GM23338 (cell line): ENCODE results near the gene CNNM4. TPM values are rescaled to one million over a fixed set of nuclear protein-coding genes. Genes with fewer than 3 reads are reported as not detected.

Experiments used
- ATAC-seq: fragments of 200-7000 bp; cut with Tn5 transposase; 3 replicates; pipeline ENCODE4 v1.9.1; 2020
- DNase-seq: peaks from one replicate; pipeline ENCODE4 v3.0.0-alpha.2; 2015; ENCODE audit warnings: low spot score
- H2AFZ ChIP-seq: fragments of 200-600 bp; sonication (generic); 2 replicates; pipeline ENCODE4 v1.8.0; 2016; ENCODE audit warnings: antibody characterized with exemption, mild to moderate bottlenecking, moderate library complexity
- H3F3A ChIP-seq: fragments of 200-600 bp; sonication (generic); replicated peaks from 2 replicates; pipeline ENCODE4 v1.8.0; 2017; ENCODE audit warnings: antibody characterized with exemption, mixed run types, low read depth
- H3K27ac ChIP-seq: fragments of 200-600 bp; sonication (generic); 2 replicates; pipeline ENCODE4 v1.6.1; 2016; ENCODE audit warnings: low read depth
- H3K27me3 ChIP-seq: fragments of 200-600 bp; sonication (generic); 2 replicates; pipeline ENCODE4 v1.8.0; 2016; ENCODE audit warnings: mild to moderate bottlenecking, mixed run types, moderate library complexity; ENCODE audit not compliant: insufficient read depth
- H3K36me3 ChIP-seq: fragments of 200-600 bp; sonication (generic); 2 replicates; pipeline ENCODE4 v1.8.0; 2016; ENCODE audit warnings: mild to moderate bottlenecking; ENCODE audit not compliant: insufficient read depth
- H3K4me1 ChIP-seq: fragments of 200-600 bp; sonication (generic); 2 replicates; pipeline ENCODE4 v1.8.0; 2016; ENCODE audit warnings: mild to moderate bottlenecking, moderate library complexity; ENCODE audit not compliant: insufficient read depth
- H3K4me2 ChIP-seq: fragments of 200-600 bp; sonication (generic); 2 replicates; pipeline ENCODE4 v1.7.1; 2017; ENCODE audit warnings: mixed run types
- H3K4me3 ChIP-seq: fragments of 200-600 bp; sonication (generic); 2 replicates; pipeline ENCODE4 v1.6.1; 2016; ENCODE audit warnings: mixed run types
- H3K79me2 ChIP-seq: fragments of 200-600 bp; sonication (generic); replicated peaks from 2 replicates; pipeline ENCODE4 v1.8.0; 2017; ENCODE audit warnings: mild to moderate bottlenecking; ENCODE audit not compliant: insufficient read depth
- H3K9me2 ChIP-seq: fragments of 200-600 bp; sonication (generic); 2 replicates; pipeline ENCODE4 v1.8.0; 2017; ENCODE audit not compliant: insufficient read depth
- H4K20me1 ChIP-seq: fragments of 200-600 bp; sonication (generic); replicated peaks from 2 replicates; pipeline ENCODE4 v1.8.0; 2017; ENCODE audit warnings: mild to moderate bottlenecking; ENCODE audit not compliant: insufficient read depth
- H3K27ac Mint-ChIP-seq: 2 replicates; pipeline ENCODE4 v1.8.0; 2020; ENCODE audit warnings: inconsistent platforms, mild to moderate bottlenecking, moderate library complexity, mixed read lengths
- H3K27me3 Mint-ChIP-seq: 3 replicates; pipeline ENCODE4 v1.8.0; 2022; ENCODE audit warnings: low read depth, mild to moderate bottlenecking, moderate library complexity, mixed read lengths, inconsistent platforms; ENCODE audit not compliant: insufficient read depth, poor library complexity
- H3K36me3 Mint-ChIP-seq: 3 replicates; pipeline ENCODE4 v1.8.0; 2021; ENCODE audit warnings: low read depth, mild to moderate bottlenecking, inconsistent platforms, moderate library complexity, mixed read lengths
- H3K4me1 Mint-ChIP-seq: 3 replicates; pipeline ENCODE4 v1.8.0; 2020; ENCODE audit warnings: mild to moderate bottlenecking, inconsistent platforms, mixed read lengths
- H3K4me3 Mint-ChIP-seq: 3 replicates; pipeline ENCODE4 v1.8.0; 2021; ENCODE audit warnings: moderate library complexity, mild to moderate bottlenecking, inconsistent platforms, mixed read lengths
- H3K9me3 Mint-ChIP-seq: 3 replicates; pipeline ENCODE4 v1.8.0; 2020; ENCODE audit warnings: moderate library complexity, mild to moderate bottlenecking, inconsistent platforms, mixed read lengths
- CREB1 ChIP-seq: fragments of 250-450 bp; sonication (Bioruptor Pico); IDR thresholded peaks from 2 replicates; pipeline ENCODE4 v1.5.0; 2020; ENCODE audit warnings: low read depth, mild to moderate bottlenecking, moderate library complexity
- EZH2 ChIP-seq: fragments of 200-600 bp; sonication (generic); IDR thresholded peaks from one replicate; pipeline ENCODE4 v1.8.0; 2017; ENCODE audit warnings: antibody characterized with exemption, mild to moderate bottlenecking, low read depth; ENCODE audit not compliant: unreplicated experiment
- EZH2phosphoT487 ChIP-seq: fragments of 200-600 bp; sonication (generic); IDR thresholded peaks from one replicate; pipeline ENCODE4 v1.8.1; 2018; ENCODE audit warnings: antibody characterized with exemption; ENCODE audit not compliant: unreplicated experiment
- JUNB ChIP-seq: IDR thresholded peaks from one replicate; pipeline ENCODE4 v1.6.1; 2016; ENCODE audit warnings: antibody characterized with exemption; ENCODE audit not compliant: unreplicated experiment
- NANOG ChIP-seq: IDR thresholded peaks from 2 replicates; pipeline ENCODE4 v1.6.1; 2016; ENCODE audit warnings: antibody characterized with exemption, borderline replicate concordance
- POLR2AphosphoS5 ChIP-seq: IDR thresholded peaks from 2 replicates; pipeline ENCODE4 v1.6.1; 2016; ENCODE audit warnings: antibody characterized with exemption, low read depth
- STAT1 ChIP-seq: IDR thresholded peaks from one replicate; pipeline ENCODE4 v1.6.1; 2016; ENCODE audit warnings: antibody characterized with exemption; ENCODE audit not compliant: unreplicated experiment
- ZNF114 ChIP-seq: fragments of 250-450 bp; sonication (Bioruptor Pico); IDR thresholded peaks from 2 replicates; pipeline ENCODE4 v1.5.0; 2020; ENCODE audit warnings: mild to moderate bottlenecking, moderate library complexity
- ZNF331 ChIP-seq: fragments of 250-450 bp; sonication (Bioruptor Pico); IDR thresholded peaks from 2 replicates; pipeline ENCODE4 v1.5.0; 2020; ENCODE audit warnings: low read depth, mild to moderate bottlenecking, moderate library complexity
- polyA plus RNA-seq: library from polyadenylated mRNA; unstranded; fragments of >200 nt; fragmentation: Nextera tagmentation; extraction: Ambion mirVana; gene quantifications from 2 replicates; pipeline ENCODE4 v1.2.1, GENCODE V29; 2016
- total RNA-seq: library from RNA; depleted of rRNA; stranded (reverse); fragments of >200 nt; shearing (Covaris generic); gene quantifications from 2 replicates; pipeline ENCODE4 v1.2.3, GENCODE V29; 2014
- TF ChIP-seq, protein P1 (sequence below): IDR thresholded peaks from 2 replicates; pipeline ENCODE4 v1.6.1; 2016; ENCODE audit warnings: antibody characterized with exemption
- TF ChIP-seq, protein P2 (sequence below): IDR thresholded peaks from one replicate; pipeline ENCODE4 v1.6.1; 2018; ENCODE audit warnings: antibody characterized with exemption; ENCODE audit not compliant: unreplicated experiment
- TF ChIP-seq, protein P3 (sequence below): fragments of 250-450 bp; sonication (Bioruptor Pico); IDR thresholded peaks from 2 replicates; pipeline ENCODE4 v1.5.0; 2020; ENCODE audit warnings: mild to moderate bottlenecking, moderate library complexity

Gene CNNM4
- total and polyA plus RNA-seq, 2 experiments from 2014 or later, result 2.9 to 12.9 TPM

DNA sequence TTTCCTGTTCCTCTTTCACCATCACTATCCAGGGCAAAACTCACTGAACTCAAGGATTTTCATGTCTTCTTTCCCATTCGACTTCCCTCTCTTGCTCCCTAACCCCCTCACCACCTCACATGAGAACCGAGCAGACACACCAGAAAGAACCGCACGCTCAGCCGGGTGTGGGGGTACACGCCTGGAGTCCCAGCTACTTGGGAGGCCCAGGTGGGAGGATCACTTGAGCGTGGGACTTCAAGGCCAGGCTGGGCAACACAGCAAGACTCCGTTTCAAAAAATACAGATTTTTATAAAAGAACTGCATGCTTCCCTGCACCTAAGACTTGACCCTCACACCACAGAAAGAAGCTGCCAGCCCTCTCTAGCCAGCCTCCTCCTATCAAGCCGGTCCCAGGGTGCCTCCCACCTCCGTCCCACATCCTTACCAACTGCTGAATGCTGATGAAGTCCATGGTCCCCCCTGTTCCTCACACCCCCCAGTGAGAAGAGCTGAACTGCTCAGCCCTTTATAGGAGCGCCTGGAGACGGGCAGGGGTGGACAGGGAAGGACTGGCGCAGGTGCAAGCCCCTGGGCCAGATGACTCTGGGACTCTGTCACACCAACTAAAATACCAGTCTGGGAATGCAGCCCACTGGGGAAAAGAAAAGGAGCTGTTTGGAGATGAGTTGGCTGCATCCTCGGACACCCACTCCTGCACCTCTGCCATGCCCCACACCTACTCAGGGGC is 83.0 kb downstream of the CNNM4 start, which contains the start of gene ANKRD23 (continued):
- TF ChIP-seq, protein P1, sequence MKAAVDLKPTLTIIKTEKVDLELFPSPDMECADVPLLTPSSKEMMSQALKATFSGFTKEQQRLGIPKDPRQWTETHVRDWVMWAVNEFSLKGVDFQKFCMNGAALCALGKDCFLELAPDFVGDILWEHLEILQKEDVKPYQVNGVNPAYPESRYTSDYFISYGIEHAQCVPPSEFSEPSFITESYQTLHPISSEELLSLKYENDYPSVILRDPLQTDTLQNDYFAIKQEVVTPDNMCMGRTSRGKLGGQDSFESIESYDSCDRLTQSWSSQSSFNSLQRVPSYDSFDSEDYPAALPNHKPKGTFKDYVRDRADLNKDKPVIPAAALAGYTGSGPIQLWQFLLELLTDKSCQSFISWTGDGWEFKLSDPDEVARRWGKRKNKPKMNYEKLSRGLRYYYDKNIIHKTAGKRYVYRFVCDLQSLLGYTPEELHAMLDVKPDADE, result no peak
- no peak for TF ChIP-seq CREB1
- TF ChIP-seq EZH2phosphoT487, result no peak
- TF ChIP-seq, protein P2, sequence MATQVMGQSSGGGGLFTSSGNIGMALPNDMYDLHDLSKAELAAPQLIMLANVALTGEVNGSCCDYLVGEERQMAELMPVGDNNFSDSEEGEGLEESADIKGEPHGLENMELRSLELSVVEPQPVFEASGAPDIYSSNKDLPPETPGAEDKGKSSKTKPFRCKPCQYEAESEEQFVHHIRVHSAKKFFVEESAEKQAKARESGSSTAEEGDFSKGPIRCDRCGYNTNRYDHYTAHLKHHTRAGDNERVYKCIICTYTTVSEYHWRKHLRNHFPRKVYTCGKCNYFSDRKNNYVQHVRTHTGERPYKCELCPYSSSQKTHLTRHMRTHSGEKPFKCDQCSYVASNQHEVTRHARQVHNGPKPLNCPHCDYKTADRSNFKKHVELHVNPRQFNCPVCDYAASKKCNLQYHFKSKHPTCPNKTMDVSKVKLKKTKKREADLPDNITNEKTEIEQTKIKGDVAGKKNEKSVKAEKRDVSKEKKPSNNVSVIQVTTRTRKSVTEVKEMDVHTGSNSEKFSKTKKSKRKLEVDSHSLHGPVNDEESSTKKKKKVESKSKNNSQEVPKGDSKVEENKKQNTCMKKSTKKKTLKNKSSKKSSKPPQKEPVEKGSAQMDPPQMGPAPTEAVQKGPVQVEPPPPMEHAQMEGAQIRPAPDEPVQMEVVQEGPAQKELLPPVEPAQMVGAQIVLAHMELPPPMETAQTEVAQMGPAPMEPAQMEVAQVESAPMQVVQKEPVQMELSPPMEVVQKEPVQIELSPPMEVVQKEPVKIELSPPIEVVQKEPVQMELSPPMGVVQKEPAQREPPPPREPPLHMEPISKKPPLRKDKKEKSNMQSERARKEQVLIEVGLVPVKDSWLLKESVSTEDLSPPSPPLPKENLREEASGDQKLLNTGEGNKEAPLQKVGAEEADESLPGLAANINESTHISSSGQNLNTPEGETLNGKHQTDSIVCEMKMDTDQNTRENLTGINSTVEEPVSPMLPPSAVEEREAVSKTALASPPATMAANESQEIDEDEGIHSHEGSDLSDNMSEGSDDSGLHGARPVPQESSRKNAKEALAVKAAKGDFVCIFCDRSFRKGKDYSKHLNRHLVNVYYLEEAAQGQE, result no peak
- no peak for TF ChIP-seq JUNB
- no peak for TF ChIP-seq ZNF331
- no peak for TF ChIP-seq POLR2AphosphoS5
- TF ChIP-seq ZNF114 (CRISPR knock-in tag), result no peak
- no peak for TF ChIP-seq STAT1

DNA sequence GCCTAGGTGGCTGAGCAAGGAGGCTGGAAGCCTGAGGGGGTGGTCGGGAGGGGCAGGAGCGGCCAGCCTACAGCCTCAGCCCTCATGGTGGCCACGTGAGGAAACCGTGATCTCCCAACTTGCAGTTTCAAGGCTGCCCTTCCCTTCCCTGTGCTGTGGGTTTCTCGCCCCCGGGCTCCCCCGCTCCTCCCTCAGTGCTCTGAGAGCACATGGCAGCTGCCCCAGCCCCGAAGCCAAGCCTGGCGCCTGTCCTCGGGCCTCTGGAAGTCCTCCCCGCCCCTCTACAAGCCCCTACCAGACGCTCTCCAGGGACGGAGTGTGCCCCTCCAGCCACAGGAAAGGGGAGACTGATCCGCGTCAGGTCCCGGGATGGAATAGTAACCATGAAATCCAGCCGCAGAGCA is 83.7 kb downstream of the CNNM4 start:
- Histone ChIP-seq H3K27me3 (no peaks in the 10 kb centered on the region), H2AFZ (no peak overlapping the region), H3F3A (no peaks in the 10 kb centered on the region), H3K4me1 (no peaks in the 10 kb centered on the region), H3K36me3 (peaks cover 7% of the 10 kb centered on the region; the same call in 1 of the 2 replicates), H3K4me3 (no peak overlapping the region), H3K79me2 (no peaks in the 10 kb centered on the region), H3K4me2 (no peak overlapping the region), H4K20me1 (no peaks in the 10 kb centered on the region), H3K27ac (no peak overlapping the region), H3K9me2 (no peaks in the 10 kb centered on the region)
- TF ChIP-seq, protein P3, sequence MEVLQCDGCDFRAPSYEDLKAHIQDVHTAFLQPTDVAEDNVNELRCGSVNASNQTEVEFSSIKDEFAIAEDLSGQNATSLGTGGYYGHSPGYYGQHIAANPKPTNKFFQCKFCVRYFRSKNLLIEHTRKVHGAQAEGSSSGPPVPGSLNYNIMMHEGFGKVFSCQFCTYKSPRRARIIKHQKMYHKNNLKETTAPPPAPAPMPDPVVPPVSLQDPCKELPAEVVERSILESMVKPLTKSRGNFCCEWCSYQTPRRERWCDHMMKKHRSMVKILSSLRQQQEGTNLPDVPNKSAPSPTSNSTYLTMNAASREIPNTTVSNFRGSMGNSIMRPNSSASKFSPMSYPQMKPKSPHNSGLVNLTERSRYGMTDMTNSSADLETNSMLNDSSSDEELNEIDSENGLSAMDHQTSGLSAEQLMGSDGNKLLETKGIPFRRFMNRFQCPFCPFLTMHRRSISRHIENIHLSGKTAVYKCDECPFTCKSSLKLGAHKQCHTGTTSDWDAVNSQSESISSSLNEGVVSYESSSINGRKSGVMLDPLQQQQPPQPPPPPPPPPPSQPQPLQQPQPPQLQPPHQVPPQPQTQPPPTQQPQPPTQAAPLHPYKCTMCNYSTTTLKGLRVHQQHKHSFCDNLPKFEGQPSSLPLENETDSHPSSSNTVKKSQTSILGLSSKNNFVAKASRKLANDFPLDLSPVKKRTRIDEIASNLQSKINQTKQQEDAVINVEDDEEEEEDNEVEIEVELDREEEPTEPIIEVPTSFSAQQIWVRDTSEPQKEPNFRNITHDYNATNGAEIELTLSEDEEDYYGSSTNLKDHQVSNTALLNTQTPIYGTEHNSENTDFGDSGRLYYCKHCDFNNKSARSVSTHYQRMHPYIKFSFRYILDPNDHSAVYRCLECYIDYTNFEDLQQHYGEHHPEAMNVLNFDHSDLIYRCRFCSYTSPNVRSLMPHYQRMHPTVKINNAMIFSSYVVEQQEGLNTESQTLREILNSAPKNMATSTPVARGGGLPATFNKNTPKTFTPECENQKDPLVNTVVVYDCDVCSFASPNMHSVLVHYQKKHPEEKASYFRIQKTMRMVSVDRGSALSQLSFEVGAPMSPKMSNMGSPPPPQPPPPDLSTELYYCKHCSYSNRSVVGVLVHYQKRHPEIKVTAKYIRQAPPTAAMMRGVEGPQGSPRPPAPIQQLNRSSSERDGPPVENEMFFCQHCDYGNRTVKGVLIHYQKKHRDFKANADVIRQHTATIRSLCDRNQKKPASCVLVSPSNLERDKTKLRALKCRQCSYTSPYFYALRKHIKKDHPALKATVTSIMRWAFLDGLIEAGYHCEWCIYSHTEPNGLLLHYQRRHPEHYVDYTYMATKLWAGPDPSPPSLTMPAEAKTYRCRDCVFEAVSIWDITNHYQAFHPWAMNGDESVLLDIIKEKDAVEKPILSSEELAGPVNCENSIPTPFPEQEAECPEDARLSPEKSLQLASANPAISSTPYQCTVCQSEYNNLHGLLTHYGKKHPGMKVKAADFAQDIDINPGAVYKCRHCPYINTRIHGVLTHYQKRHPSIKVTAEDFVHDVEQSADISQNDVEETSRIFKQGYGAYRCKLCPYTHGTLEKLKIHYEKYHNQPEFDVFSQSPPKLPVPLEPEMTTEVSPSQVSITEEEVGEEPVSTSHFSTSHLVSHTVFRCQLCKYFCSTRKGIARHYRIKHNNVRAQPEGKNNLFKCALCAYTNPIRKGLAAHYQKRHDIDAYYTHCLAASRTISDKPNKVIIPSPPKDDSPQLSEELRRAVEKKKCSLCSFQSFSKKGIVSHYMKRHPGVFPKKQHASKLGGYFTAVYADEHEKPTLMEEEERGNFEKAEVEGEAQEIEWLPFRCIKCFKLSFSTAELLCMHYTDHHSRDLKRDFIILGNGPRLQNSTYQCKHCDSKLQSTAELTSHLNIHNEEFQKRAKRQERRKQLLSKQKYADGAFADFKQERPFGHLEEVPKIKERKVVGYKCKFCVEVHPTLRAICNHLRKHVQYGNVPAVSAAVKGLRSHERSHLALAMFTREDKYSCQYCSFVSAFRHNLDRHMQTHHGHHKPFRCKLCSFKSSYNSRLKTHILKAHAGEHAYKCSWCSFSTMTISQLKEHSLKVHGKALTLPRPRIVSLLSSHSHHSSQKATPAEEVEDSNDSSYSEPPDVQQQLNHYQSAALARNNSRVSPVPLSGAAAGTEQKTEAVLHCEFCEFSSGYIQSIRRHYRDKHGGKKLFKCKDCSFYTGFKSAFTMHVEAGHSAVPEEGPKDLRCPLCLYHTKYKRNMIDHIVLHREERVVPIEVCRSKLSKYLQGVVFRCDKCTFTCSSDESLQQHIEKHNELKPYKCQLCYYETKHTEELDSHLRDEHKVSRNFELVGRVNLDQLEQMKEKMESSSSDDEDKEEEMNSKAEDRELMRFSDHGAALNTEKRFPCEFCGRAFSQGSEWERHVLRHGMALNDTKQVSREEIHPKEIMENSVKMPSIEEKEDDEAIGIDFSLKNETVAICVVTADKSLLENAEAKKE (CRISPR knock-in tag), result no peak
- no peak for TF ChIP-seq JUNB
- no peak for TF ChIP-seq STAT1
- TF ChIP-seq EZH2, result no peak
- TF ChIP-seq, protein P1, result no peak
- TF ChIP-seq CREB1, result no peak
- no peak for TF ChIP-seq ZNF331
- TF ChIP-seq NANOG, result no peak
- peak overlapping the region; percentile 56; the same call in 1 of the 2 replicates for H3K27ac Mint-ChIP-seq
- H3K36me3 Mint-ChIP-seq, result peaks cover 18% of the 10 kb centered on the region
- ATAC-seq, result no peak
- no peak for DNase-seq
- H3K4me1 Mint-ChIP-seq, result no peaks in the 10 kb centered on the region; the same call in 1 of the 3 replicates
- H3K9me3 Mint-ChIP-seq, result no peaks in the 10 kb centered on the region
- H3K27me3 Mint-ChIP-seq, result peaks cover 12% of the 10 kb centered on the region
- H3K4me3 Mint-ChIP-seq, result no peak overlapping the region
